Measurements from ENCODE around the gene HYPK. TPM values are rescaled to one million over a fixed set of nuclear protein-coding genes. Genes with fewer than 3 reads are reported as not detected.

The HYPK gene, protein sequence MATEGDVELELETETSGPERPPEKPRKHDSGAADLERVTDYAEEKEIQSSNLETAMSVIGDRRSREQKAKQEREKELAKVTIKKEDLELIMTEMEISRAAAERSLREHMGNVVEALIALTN
- 8.0 and 20.6 TPM in 2 replicates for total RNA-seq

DNA sequence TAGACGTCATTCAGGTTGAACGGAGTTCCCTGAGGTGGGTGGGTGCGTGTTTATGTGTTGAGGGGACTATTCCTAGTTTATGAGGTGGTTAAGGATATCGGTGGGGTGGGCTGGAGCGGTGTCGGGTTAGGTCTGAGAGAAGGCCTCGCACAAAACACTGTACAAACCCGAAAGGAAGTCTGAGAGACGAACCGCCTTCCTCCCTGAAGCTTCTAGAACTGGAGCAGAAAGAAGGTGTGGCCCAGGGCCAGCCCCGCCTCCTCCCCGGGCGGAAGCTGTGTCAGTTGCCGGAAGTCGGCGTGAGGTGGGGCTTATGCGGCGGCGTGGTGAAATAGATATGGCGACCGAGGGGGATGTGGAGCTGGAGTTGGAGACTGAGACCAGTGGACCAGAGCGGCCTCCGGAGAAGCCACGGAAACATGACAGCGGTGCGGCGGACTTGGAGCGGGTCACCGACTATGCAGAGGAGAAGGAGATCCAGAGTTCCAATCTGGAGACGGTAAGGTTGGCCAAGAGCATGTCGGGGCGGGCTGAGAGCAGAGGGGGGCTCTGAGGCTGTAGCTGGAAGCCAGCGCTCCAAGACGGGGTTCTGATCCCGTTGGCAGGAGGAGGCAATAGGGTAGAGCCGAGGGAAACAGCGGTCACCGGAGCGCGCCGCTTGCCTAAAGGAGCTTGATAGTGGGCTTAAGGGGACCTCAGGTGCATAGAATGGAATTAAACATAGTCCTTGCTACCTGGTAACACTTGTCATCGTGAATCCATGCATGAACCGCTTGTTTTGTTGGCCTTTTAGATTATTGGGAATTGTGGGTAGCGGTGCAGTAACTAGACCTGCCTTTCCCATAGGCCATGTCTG, at the start of gene HYPK:
HYPK (plus strand) TSS at position 314 of the 856 bp plus-strand sequence; CDS start at position 338, 24 bp downstream.

DNA sequence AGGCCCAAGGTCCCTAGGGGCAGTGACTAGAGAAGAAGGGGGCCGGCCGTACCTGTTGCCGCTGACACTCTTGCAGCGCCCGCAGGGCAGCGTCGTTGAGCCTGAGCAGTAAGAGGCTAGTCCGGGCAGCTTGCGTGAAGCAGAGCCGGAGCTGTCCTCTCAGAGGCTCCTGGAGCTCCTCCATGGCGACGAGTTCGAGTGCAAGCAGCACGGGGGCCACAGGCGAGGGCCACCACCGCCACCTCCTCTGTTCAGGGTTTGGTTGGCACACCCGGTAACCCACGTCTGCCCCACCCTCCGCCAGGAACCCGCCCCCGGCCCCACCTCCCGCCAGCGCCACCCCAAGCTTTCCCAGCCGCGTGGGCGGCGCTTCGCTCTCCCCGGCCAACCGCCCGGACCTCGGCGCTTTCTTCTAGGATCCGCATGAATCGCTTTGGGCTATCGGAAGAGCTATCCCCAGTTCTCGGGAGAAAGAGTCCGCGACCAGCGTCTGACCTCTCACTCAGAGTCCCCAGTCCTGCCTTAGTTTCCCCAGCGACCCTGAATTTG, 23.6 kb upstream of the HYPK start, which contains the start of gene ELL3:
ELL3 (minus strand) TSS at position 249 of the 549 bp plus-strand sequence; CDS start at position 184, 65 bp downstream.

DNA sequence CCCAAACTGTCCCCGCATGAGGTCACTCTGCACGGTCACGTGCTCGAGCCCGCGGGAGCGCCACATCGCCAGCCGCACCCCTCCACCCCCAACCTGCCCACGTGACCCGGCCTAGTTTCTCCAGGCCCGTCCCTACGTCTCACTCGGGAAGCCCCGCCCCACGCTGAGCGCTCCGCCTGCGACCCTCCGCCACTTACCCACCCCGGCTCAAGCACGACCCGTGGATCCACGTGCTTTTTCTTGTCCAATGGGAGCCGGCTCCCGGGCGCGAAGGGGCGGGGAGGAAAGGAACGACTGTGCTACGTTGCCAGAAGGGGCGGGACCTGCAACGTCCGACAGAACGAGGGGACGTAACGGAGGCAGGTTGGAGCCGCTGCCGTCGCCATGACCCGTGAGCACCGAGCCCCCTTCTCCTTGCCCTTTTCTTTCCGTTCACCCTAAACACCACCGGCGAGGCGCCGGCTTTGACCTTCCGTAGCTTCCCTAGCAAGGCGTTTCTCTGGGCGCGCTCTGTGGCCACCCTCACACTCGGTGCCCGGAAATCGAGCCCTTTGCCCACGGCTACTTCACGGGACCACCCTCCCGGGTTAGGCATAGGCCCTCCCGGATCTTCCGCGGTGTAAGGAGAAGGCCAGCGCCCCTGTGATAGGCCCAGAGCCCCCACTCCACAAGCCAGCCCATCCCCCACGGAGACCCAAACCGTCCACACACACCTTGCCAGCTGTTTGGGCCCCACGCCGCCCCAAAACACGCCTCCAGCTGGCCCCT, 8.2 kb upstream of the HYPK start, which contains the start of gene SERF2:
SERF2 (plus strand) TSS at position 328 of the 768 bp plus-strand sequence; CDS start at position 385, 57 bp downstream.

GRCh38 chr15:43799945-43800285, 484 bp upstream of the HYPK start, which contains the start of gene SERINC4:
TSS of gene SERINC4 (minus strand) at chr15:43800220. CDS start at chr15:43799986, 234 bp downstream.

GRCh38 chr15:43824302-43825246, 24.2 kb downstream of the HYPK start, which contains the start of gene MFAP1:
TSS of gene MFAP1 (minus strand) at chr15:43824690. CDS start at chr15:43824569, 121 bp downstream.

GRCh38 chr15:43826508-43827341, 26.3 kb downstream of the HYPK start, which contains the start of gene WDR76:
TSS of gene WDR76 (plus strand) at chr15:43827002. CDS start at chr15:43827033, 31 bp downstream.

Other genes starting within 250 kb of the HYPK start
- 4.5 and 6.9 TPM in 2 replicates for gene PPIP5K1, start 210.4 kb upstream of the HYPK start, total RNA-seq
- gene CKMT1B, start 206.6 kb upstream of the HYPK start, total RNA-seq = 1.0 TPM in 1 of 2 replicates, not detected in the other
- gene STRC, start 181.8 kb upstream of the HYPK start, total RNA-seq = not detected in 2 replicates
- gene CATSPER2, start 151.8 kb upstream of the HYPK start, total RNA-seq = 0.65 TPM in 1 of 2 replicates, not detected in the other
- not detected in 2 replicates for gene CKMT1A, start 106.7 kb upstream of the HYPK start, total RNA-seq
- gene PDIA3, start 54.2 kb upstream of the HYPK start, total RNA-seq = 295 and 351 TPM in 2 replicates
- gene ELL3, start 23.6 kb upstream of the HYPK start, total RNA-seq = 3.2 and 3.7 TPM in 2 replicates
- gene SERF2, start 8.3 kb upstream of the HYPK start, total RNA-seq = 1,226 and 1,940 TPM in 2 replicates
- gene SERINC4, start 379 bp upstream of the HYPK start, total RNA-seq = not detected in 2 replicates
- 21.1 and 27.1 TPM in 2 replicates for gene MFAP1, start 24.1 kb downstream of the HYPK start, total RNA-seq
- 5.6 and 15.8 TPM in 2 replicates for gene WDR76, start 26.4 kb downstream of the HYPK start, total RNA-seq